ENCODE results near the gene OCEL1. TPM values are rescaled to one million over a fixed set of nuclear protein-coding genes. Genes with fewer than 3 reads are reported as not detected.

OCEL1 gene
- total and polyA plus RNA-seq, 2 of the 13 experiments (the other 11 are each of a cell fraction or from before 2014, with no cell fraction given), result 10.6 to 17.2 TPM

DNA sequence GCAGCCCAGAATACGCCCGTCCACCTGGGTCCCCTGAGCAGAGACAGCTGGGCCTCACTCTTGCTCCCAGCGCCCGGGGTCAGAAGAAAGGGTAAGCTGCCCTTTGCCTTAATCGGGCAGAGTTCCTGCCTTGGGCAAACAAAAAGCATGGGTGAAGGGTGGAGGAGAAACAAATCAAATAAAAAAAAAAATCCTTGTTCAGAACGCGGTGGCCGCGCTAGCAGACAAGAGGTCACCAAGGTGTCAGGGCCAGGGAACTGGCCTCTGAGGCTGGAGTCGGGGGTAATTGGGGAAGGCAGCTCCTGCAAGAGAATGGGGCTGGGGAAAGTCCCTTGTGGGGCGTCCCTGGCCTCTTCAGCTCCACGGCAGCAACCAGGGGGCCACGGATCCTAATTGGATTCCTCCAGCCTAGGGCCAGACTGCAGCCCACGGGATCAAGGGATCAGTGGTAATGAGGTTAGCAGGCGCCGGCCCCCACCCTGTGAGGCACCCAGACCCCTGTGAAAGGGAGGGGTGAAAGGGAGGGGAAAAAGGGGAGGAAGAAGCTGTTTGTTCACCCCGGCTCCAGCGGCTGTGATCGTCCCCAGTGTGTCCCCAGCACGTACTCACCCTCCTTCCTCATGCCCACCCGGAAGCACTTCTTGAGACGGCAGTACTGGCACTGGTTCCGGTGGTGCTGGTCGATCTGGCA lies 14.2 kb downstream of the OCEL1 start (continued):
- TF ChIP-seq, protein P1, sequence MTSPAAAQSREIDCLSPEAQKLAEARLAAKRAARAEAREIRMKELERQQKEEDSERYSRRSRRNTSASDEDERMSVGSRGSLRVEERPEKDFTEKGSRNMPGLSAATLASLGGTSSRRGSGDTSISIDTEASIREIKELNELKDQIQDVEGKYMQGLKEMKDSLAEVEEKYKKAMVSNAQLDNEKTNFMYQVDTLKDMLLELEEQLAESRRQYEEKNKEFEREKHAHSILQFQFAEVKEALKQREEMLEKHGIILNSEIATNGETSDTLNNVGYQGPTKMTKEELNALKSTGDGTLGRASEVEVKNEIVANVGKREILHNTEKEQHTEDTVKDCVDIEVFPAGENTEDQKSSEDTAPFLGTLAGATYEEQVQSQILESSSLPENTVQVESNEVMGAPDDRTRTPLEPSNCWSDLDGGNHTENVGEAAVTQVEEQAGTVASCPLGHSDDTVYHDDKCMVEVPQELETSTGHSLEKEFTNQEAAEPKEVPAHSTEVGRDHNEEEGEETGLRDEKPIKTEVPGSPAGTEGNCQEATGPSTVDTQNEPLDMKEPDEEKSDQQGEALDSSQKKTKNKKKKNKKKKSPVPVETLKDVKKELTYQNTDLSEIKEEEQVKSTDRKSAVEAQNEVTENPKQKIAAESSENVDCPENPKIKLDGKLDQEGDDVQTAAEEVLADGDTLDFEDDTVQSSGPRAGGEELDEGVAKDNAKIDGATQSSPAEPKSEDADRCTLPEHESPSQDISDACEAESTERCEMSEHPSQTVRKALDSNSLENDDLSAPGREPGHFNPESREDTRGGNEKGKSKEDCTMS (CRISPR knock-in tag; conservative IDR thresholded peaks at IDR 0.05), result no peak
- TF ChIP-seq FOXK1 (CRISPR knock-in tag; IDR thresholded peaks at IDR 0.05; ENCODE audit: borderline replicate concordance, low read depth) (0 out of 2 replicates have a peak, but pooled peaks have one; percentile 19), CEBPB (IDR thresholded peaks at IDR 0.05; ENCODE audit: borderline replicate concordance, low read depth, low read length) (no peak), HOXA9 (CRISPR knock-in tag; IDR thresholded peaks at IDR 0.05; ENCODE audit: borderline replicate concordance) (no peak), SOX6 (IDR thresholded peaks at IDR 0.05) (no peak), SOX6 (CRISPR knock-in tag; IDR thresholded peaks at IDR 0.05) (peak; percentile 63; the same call in 1 of the 2 replicates), SRSF9 (IDR thresholded peaks at IDR 0.05; ENCODE audit: borderline replicate concordance, insufficient read depth, low read depth, low read length, poor library complexity, severe bottlenecking) (no peak), MED1 (CRISPR knock-in tag; IDR thresholded peaks at IDR 0.05) (peak; percentile 62), AGO1 (IDR thresholded peaks at IDR 0.05; ENCODE audit: low read depth, low read length, poor library complexity, severe bottlenecking) (no peak), YEATS4 (CRISPR knock-in tag; IDR thresholded peaks at IDR 0.05; ENCODE audit: borderline replicate concordance) (0 out of 2 replicates have a peak, but pooled peaks have one; percentile 15), ZNF232 (CRISPR knock-in tag; IDR thresholded peaks at IDR 0.05; ENCODE audit: borderline replicate concordance) (no peak), ZNF652 (CRISPR knock-in tag; IDR thresholded peaks at IDR 0.05; ENCODE audit: borderline replicate concordance, low read depth) (peak; percentile 36; the same call in 1 of the 2 replicates), TOPORS (CRISPR knock-in tag; IDR thresholded peaks at IDR 0.05) (no peak), ZSCAN20 (CRISPR knock-in tag; IDR thresholded peaks at IDR 0.05; ENCODE audit: borderline replicate concordance) (no peak)
- TF ChIP-seq, protein P2, sequence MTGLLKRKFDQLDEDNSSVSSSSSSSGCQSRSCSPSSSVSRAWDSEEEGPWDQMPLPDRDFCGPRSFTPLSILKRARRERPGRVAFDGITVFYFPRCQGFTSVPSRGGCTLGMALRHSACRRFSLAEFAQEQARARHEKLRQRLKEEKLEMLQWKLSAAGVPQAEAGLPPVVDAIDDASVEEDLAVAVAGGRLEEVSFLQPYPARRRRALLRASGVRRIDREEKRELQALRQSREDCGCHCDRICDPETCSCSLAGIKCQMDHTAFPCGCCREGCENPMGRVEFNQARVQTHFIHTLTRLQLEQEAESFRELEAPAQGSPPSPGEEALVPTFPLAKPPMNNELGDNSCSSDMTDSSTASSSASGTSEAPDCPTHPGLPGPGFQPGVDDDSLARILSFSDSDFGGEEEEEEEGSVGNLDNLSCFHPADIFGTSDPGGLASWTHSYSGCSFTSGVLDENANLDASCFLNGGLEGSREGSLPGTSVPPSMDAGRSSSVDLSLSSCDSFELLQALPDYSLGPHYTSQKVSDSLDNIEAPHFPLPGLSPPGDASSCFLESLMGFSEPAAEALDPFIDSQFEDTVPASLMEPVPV (CRISPR knock-in tag; IDR thresholded peaks at IDR 0.05), result no peak
- TF ChIP-seq, protein P3, sequence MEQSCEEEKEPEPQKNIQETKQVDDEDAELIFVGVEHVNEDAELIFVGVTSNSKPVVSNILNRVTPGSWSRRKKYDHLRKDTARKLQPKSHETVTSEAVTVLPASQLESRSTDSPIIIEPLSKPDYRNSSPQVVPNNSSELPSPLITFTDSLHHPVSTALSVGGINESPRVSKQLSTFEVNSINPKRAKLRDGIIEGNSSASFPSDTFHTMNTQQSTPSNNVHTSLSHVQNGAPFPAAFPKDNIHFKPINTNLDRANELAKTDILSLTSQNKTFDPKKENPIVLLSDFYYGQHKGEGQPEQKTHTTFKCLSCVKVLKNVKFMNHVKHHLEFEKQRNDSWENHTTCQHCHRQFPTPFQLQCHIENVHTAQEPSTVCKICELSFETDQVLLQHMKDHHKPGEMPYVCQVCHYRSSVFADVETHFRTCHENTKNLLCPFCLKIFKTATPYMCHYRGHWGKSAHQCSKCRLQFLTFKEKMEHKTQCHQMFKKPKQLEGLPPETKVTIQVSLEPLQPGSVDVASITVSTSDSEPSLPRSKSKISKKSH (CRISPR knock-in tag; IDR thresholded peaks at IDR 0.05; ENCODE audit: borderline replicate concordance), result no peak; the same call in 1 of the 2 replicates
- TF ChIP-seq, protein P4, sequence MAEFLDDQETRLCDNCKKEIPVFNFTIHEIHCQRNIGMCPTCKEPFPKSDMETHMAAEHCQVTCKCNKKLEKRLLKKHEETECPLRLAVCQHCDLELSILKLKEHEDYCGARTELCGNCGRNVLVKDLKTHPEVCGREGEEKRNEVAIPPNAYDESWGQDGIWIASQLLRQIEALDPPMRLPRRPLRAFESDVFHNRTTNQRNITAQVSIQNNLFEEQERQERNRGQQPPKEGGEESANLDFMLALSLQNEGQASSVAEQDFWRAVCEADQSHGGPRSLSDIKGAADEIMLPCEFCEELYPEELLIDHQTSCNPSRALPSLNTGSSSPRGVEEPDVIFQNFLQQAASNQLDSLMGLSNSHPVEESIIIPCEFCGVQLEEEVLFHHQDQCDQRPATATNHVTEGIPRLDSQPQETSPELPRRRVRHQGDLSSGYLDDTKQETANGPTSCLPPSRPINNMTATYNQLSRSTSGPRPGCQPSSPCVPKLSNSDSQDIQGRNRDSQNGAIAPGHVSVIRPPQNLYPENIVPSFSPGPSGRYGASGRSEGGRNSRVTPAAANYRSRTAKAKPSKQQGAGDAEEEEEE (CRISPR knock-in tag; IDR thresholded peaks at IDR 0.05; ENCODE audit: borderline replicate concordance), result no peak

Measured in HepG2 (cell line).